Sigmoid colon (tissue), 7 donors: ENCODE results near the gene PTBP3. TPM values are rescaled to one million over a fixed set of nuclear protein-coding genes. Genes with fewer than 3 reads are reported as not detected.

Source experiments
- DNase-seq: peaks from one replicate; pipeline ENCODE4 v3.0.0-alpha.2; 2019
- H3K27ac ChIP-seq, 4 donors: fragments of 200-600 bp; sonication (generic); one replicate each; pipeline ENCODE4 v1.5.1; 2016 to 2019; ENCODE audit warnings: mild to moderate bottlenecking in 1 of 4
- H3K27me3 ChIP-seq, 3 donors: fragments of 200-600 bp; sonication (generic); one replicate each; pipeline ENCODE4 v1.5.1; 2019; ENCODE audit warnings: mild to moderate bottlenecking in 1 of 3
- H3K36me3 ChIP-seq, 4 donors: fragments of 200-600 bp; sonication (generic); one replicate each; pipeline ENCODE4 v1.5.1; 2016 to 2019
- H3K4me1 ChIP-seq, 4 donors: fragments of 200-600 bp; sonication (generic); one replicate each; pipeline ENCODE4 v1.5.1; 2017 to 2019
- H3K4me3 ChIP-seq, 4 donors: fragments of 200-600 bp; sonication (generic); one replicate each; pipeline ENCODE4 v1.5.1; 2017 to 2019; ENCODE audit warnings: mild to moderate bottlenecking in 2 of 4, moderate library complexity in 1 of 4
- H3K9me3 ChIP-seq, 4 donors: fragments of 200-600 bp in 3 of 4; sonication (generic) in 3 of 4; one replicate each; pipeline versions ENCODE4 v1.5.1 to v1.6.1; 2013 to 2019
- EP300 ChIP-seq, 4 donors: sonication (generic); formaldehyde crosslinking; IDR thresholded peaks; one replicate each; pipeline ENCODE4 v1.6.1; 2017; ENCODE audit warnings: antibody characterized with exemption in 4 of 4
- POLR2A ChIP-seq, 2 donors: fragments of 450-650 bp; IDR thresholded peaks; one replicate each; pipeline ENCODE4 v1.6.1; 2016; ENCODE audit warnings: antibody characterized with exemption in 2 of 2, mild to moderate bottlenecking in 2 of 2, moderate library complexity in 2 of 2
- POLR2AphosphoS5 ChIP-seq, 4 donors: sonication (generic); formaldehyde crosslinking; IDR thresholded peaks; one replicate each; pipeline ENCODE4 v1.6.1; 2017; ENCODE audit warnings: antibody characterized with exemption in 4 of 4
- WGBS, 2 donors: extraction: QIAGEN DNeasy Blood & Tissue Kit; methylation state at CpG; one replicate each; pipeline ENCODE4 v1.1.7; 2013; 5-methylcytosine and 5-hydroxymethylcytosine counted together
- intact Hi-C: fragments of 100-400 bp; cut with DNase I; formaldehyde crosslinking; loops from one replicate; pipeline ENCODE4 v1.15.1; 2023
- polyA plus RNA-seq, 3 donors: library from polyadenylated mRNA; stranded (reverse); fragments of 200-250 nt; gene quantifications; one replicate each; pipeline ENCODE4 v1.2.3, GENCODE V29; 2013
- total RNA-seq, 4 donors: library from RNA; depleted of rRNA; stranded (reverse); fragments of >200 nt; gene quantifications; one replicate each; pipeline ENCODE4 v1.1.0, GENCODE V29; 2016
- TF ChIP-seq, protein P1 (sequence below), 4 experiments: fragments of 450-650 bp in 3 of 4; fragments of 200-600 bp in 1 of 4; IDR thresholded peaks; one replicate each; pipeline ENCODE4 v1.5.1; 2016 to 2019; ENCODE audit warnings: antibody characterized with exemption in 4 of 4, mild to moderate bottlenecking in 3 of 4, moderate library complexity in 2 of 4
- donor health status: healthy with polysubstance abuse.
- donor health status: Bipolar disorder and iron deficiency.
- donor health status: healthy.

PTBP3 gene
- total and polyA plus RNA-seq, 7 donors, result 19.4 to 42.5 (median 24.0) TPM

DNA sequence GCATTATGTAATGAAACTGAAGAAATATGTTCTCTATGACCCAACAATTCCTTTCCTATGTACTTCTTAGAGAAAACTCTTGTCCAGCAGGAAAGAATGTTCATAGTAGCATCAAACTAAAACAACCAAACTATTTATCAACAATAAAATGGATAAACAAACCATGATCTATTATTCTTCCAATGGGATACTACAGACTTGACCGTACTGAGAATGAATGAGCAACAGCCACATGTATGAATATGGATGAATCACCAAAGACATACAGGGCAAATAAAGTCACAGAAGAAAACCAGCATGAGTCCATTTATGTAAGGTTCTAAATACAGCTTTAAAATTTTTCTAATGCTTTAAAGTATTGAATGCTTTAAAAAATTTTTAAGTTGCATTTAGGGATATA lies 84.7 kb downstream of the PTBP3 start:
- no peaks in the 10 kb centered on the region for H3K27me3 ChIP-seq
- TF ChIP-seq EP300 (IDR thresholded peaks at IDR 0.05), result no peak
- no peak for TF ChIP-seq POLR2A (IDR thresholded peaks at IDR 0.05)
- no peak for TF ChIP-seq POLR2AphosphoS5 (IDR thresholded peaks at IDR 0.05)
- TF ChIP-seq, protein P1, sequence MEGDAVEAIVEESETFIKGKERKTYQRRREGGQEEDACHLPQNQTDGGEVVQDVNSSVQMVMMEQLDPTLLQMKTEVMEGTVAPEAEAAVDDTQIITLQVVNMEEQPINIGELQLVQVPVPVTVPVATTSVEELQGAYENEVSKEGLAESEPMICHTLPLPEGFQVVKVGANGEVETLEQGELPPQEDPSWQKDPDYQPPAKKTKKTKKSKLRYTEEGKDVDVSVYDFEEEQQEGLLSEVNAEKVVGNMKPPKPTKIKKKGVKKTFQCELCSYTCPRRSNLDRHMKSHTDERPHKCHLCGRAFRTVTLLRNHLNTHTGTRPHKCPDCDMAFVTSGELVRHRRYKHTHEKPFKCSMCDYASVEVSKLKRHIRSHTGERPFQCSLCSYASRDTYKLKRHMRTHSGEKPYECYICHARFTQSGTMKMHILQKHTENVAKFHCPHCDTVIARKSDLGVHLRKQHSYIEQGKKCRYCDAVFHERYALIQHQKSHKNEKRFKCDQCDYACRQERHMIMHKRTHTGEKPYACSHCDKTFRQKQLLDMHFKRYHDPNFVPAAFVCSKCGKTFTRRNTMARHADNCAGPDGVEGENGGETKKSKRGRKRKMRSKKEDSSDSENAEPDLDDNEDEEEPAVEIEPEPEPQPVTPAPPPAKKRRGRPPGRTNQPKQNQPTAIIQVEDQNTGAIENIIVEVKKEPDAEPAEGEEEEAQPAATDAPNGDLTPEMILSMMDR (IDR thresholded peaks at IDR 0.05), result no peak
- intact Hi-C loops, result no loop called here
- H3K9me3 ChIP-seq, result no peaks in the 10 kb centered on the region
- H3K36me3 ChIP-seq, result peaks cover 0 to 5% (median 0%) of the 10 kb centered on the region in 4 donors
- no peak overlapping the region for H3K27ac ChIP-seq
- WGBS, 2 donors, result 80 to 84% methylated on average over 1 of the region's 1 CpG
- H3K4me3 ChIP-seq, result no peak overlapping the region
- no peaks in the 10 kb centered on the region for H3K4me1 ChIP-seq
- DNase-seq, result no peak

DNA sequence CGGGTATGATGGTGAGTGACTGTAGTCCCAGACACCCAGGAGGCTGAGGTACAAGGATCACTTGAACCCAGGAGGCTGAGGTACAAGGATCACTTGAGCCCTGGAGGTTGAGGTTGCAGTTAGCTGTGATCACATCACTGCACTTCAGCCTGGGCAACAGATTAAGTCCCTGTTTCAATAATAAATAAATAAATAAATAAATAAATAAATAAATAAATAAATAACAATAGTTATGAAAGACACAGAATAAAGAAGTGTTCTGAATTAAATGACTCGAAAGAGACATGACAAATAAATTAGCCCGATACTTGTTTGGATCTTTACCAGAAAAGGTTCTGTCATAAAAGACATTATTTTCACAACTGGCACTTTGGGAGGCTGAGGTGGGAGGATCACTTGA lies 86.3 kb downstream of the PTBP3 start:
- intact Hi-C loops, result no loop called here
- Histone ChIP-seq H3K9me3 (no peaks in the 10 kb centered on the region), H3K27ac (no peak overlapping the region), H3K4me1 (no peaks in the 10 kb centered on the region), H3K4me3 (no peak overlapping the region), H3K36me3 (peaks cover 0 to 5% (median 0%) of the 10 kb centered on the region in 4 donors), H3K27me3 (no peaks in the 10 kb centered on the region)
- 96 to 98% methylated on average over 3 of the region's 3 CpGs for WGBS, 2 donors
- no peak for DNase-seq
- TF ChIP-seq POLR2AphosphoS5 (IDR thresholded peaks at IDR 0.05) (no peak), EP300 (IDR thresholded peaks at IDR 0.05) (no peak), POLR2A (IDR thresholded peaks at IDR 0.05) (no peak)
- TF ChIP-seq, protein P1 (IDR thresholded peaks at IDR 0.05), result no peak

DNA sequence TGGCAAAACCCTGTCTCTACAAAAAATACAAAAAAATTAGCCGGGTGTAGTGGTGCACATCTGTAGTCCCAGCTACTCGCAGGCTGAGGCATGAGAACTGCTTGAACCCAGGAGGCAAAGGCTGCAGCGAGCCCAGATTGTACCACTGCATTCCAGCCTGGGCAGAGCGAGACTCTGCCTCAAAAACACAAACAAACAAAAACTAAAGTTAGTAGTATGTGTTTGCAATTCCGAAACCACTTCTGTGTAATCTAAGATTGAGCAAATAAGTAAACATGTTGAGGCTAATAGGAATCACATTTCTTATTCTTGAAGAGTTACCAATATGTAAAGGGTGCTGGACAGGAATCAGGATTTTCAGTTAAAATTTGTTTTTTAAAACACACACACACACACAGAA lies 88.3 kb downstream of the PTBP3 start:
- Histone ChIP-seq H3K4me3 (no peak overlapping the region), H3K4me1 (no peaks in the 10 kb centered on the region), H3K27ac (no peak overlapping the region), H3K9me3 (no peaks in the 10 kb centered on the region), H3K27me3 (no peaks in the 10 kb centered on the region), H3K36me3 (no peaks in the 10 kb centered on the region)
- WGBS, 2 donors, result 92 to 94% methylated on average over 5 of the region's 5 CpGs
- TF ChIP-seq, protein P1 (IDR thresholded peaks at IDR 0.05), result no peak
- TF ChIP-seq POLR2A (IDR thresholded peaks at IDR 0.05), result no peak
- no peak for TF ChIP-seq EP300 (IDR thresholded peaks at IDR 0.05)
- no peak for TF ChIP-seq POLR2AphosphoS5 (IDR thresholded peaks at IDR 0.05)
- no peak for DNase-seq
- intact Hi-C loops, result no loop called here

DNA sequence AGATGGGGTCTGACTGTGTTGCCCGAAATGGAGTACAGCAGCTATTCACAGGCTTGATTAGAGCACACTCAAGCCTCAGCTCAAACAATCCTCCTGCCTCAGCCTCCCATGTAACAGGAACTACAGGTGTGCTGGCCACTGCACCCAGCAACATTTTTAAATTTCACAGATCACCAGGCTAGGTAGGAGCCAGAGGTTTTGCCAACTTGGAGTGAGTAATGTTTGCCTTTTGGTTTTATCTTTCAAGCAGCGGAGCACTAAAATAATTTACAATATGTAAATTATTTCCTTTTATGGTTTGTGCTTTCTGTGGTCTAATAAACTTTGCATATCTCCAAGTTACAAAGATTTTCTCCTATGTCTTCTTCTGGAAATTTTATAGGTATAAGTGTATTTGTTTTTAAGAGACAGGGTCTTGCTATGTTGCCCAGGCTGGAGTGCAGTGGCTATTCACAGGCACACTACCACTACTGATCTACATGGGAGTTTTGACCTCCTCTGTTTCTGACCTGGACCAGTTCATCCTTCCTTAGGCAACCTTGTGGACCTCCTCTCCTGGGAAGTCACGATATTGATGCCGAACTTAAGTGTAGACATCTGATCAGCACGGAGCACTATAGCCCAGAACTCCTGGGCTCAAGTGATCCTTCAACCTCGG lies 91.1 kb downstream of the PTBP3 start:
- no peaks in the 10 kb centered on the region for H3K4me1 ChIP-seq
- intact Hi-C loops, result no loop called here
- H3K27me3 ChIP-seq, result no peaks in the 10 kb centered on the region
- TF ChIP-seq, protein P1 (IDR thresholded peaks at IDR 0.05), result no peak
- TF ChIP-seq EP300 (IDR thresholded peaks at IDR 0.05) (no peak), POLR2AphosphoS5 (IDR thresholded peaks at IDR 0.05) (no peak), POLR2A (IDR thresholded peaks at IDR 0.05) (no peak)
- no peaks in the 10 kb centered on the region for H3K36me3 ChIP-seq
- no peaks in the 10 kb centered on the region for H3K9me3 ChIP-seq
- WGBS, 2 donors, result 84 to 92% methylated on average over 6 of the region's 6 CpGs
- DNase-seq, result no peak
- no peak overlapping the region for H3K27ac ChIP-seq
- no peak overlapping the region for H3K4me3 ChIP-seq

DNA sequence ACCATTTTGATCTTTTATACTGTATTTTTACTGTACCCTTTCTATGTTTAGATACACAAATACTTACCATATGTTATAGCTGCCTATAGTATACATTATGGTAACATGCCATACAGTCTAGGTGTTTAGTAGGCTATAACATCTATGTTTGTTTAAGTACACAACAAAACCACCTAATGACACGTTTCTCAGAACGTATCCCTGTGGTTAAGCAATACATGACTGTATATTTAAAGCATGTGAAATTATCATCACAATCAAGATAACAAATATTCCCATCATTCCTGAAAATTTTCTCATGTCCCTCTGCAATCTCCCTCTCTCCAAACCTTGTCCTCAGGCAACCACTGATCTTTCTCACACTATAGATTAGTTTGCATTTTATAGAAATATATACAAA lies 91.9 kb downstream of the PTBP3 start:
- WGBS, 2 donors, result 13 to 75% methylated on average over 2 of the region's 2 CpGs

More for the DNA sequence above, 91.9 kb downstream of the PTBP3 start:
- H3K27me3 ChIP-seq, result no peaks in the 10 kb centered on the region
- no peak for DNase-seq
- H3K9me3 ChIP-seq, result no peaks in the 10 kb centered on the region
- TF ChIP-seq EP300 (IDR thresholded peaks at IDR 0.05) (no peak), POLR2A (IDR thresholded peaks at IDR 0.05) (no peak), POLR2AphosphoS5 (IDR thresholded peaks at IDR 0.05) (no peak)
- TF ChIP-seq, protein P1 (IDR thresholded peaks at IDR 0.05), result no peak
- no peaks in the 10 kb centered on the region for H3K4me1 ChIP-seq
- intact Hi-C loops, result no loop called here
- H3K27ac ChIP-seq, result no peak overlapping the region
- H3K36me3 ChIP-seq, result no peaks in the 10 kb centered on the region
- no peak overlapping the region for H3K4me3 ChIP-seq
